HG02973 (cell line): ENCODE data around the gene FBLN1.
"Not testable (repeated sequence)": the region's sequence is repeated elsewhere in the genome, so short reads cannot be mapped to it uniquely, and the experiment has no call there.

ENCODE experiments used
- ATAC-seq: cut with Tn5 transposase; IDR thresholded peaks from one replicate; pipeline ENCODE4 v1.9.1; 2021; ENCODE audit warnings: moderate library complexity; ENCODE audit not compliant: unreplicated experiment

FBLN1 gene

DNA sequence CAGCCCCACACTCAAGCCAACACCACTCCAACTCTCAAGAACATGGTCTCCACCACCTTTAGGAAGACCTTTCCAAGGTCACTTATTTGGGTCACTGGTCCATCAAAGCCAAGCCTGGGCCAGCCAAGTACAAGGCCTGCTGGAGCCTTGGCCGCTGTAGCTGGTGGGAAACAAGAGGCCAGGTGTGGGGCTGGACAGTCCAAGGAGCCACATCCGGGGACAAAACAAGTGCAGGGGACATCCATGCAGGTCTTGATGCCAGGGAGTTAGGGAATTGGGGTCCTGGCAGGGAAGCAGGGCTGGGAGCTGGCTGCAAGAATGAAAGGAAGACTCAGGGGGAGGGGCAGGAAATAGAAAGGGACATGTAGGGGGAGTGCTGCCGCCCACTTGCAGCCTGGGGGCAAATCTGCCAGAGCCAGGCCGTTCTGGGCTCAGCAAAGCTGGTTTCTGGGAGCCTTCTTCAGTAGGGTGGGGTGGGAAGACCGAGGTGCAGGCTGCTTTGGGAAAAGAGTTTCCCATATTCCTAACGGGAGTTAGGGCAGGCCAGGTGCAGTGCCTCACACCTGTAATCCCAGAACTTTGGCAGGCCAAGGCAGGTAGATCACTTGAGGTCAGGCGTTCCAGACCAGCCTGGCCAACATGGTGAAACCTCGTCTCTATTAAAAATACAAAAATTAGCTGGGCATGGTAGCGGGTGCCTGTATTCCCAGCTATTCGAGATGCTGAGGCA is 99.5 kb downstream of the FBLN1 start:
- no peak for ATAC-seq

DNA sequence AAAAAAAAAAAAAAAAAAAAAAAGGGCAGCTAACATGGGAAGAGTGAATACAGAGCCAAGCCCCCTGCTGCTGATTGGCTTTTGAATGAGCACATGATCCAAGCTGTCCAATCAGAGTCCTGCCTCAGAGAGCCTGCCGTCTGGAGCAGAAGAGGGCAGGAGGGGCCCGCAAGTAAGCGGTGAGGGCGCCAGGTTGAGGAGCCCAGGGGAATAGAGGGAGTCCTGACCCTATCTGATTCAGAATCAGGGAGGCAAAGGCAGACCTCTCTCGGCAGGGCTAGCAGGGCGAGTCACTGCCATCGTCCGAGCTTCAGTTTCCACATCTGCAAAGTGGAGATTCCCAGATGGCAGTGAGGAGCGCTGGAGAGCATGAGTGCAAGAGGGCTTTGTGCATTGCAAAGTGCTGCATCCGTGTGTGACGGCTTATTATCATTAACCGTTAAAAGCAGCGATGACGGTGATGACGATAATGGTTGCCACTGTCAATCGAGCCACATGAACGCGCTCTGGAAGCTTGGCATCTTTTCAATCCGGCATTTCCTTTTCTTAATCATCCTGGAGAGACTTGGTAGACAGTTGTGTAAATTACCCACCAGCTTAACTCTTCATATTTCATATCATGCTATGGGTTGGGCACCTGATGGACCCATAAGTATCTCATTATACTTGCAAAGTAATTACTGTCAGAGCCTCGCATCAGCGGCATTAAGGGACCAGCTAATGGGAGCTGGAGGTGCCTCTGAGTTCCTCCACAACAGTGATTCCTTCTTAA is 100.3 kb downstream of the FBLN1 start:
- ATAC-seq: no peak

DNA sequence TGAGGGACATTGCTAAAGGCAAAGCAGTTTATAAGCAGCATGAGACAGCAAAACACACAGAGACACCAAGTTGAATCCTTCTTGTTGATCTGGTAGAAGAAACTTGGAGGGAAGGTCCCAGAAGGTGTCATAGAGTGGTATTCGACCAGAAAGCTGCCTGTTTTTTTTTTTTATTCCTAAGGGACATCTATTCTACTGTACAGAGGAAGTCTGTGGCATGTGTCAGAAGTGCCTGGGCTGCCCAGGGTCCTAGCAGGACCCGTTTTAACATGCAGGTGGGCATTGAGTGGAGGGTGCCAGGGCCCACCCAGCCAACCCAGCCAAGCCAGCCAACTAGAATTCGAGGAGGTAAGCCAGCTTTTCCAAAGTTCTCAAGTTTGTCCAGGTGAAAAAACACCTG is 100.9 kb downstream of the FBLN1 start:
- ATAC-seq: no peak

DNA sequence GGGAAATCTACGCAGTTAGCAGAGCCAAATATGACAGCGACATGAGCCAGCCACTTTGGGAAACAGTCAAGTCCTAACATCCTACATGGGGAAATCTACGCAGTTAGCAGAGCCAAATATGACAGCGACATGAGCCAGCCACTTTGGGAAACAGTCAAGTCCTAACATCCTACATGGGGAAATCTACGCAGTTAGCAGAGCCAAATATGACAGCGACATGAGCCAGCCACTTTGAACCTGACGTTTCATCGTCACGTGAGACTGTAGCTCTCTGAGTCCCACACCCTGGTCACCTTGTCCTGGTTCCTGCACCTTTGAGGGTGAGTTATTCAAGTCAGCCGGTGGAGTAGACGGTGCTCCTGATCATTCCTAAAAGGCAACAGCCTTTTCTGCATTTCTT is 105.4 kb downstream of the FBLN1 start:
- ATAC-seq: not testable (repeated sequence)

DNA sequence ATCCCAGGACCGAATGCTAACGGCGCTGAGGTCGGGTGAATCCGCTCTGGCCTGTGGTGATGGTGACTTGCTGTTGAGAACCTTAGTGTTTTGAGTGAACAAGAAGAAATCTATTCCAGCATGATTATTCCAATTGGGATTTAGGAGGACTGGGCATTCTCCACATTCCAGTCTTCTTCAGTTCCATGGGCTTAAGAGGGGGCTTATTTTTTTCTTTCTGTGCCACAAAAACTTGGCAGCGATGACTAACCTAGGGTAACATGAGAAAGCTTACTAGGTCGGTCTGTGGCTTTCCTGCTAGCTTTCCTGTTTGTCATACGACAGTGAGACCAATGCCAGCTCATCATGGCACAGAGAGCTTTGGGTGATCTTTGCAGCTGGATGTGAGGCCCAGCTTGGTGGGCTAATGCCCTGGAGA is 106.1 kb downstream of the FBLN1 start:
- no peak for ATAC-seq

DNA sequence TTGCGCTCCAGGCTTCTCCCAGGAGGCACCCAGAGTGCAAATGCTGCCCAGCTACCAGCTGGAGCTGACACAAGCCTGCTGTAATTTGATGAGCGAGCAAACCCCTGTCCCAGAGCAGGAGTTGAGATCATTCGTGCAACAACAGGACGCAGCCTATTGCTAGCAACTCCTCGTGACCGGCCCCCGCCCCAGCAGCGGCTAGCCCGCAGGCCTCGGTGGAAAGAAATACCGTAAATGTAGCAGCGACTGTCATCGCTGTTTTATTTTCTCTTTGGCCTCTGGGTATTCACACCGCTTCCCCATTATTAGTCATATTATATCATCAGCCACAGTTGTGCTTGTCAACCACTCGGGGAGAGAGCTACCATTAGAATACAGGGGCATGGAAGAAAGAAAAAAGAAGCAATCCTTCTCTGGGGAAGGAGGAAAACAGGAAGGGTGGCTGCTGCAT is 109.8 kb downstream of the FBLN1 start:
- ATAC-seq: no peak

DNA sequence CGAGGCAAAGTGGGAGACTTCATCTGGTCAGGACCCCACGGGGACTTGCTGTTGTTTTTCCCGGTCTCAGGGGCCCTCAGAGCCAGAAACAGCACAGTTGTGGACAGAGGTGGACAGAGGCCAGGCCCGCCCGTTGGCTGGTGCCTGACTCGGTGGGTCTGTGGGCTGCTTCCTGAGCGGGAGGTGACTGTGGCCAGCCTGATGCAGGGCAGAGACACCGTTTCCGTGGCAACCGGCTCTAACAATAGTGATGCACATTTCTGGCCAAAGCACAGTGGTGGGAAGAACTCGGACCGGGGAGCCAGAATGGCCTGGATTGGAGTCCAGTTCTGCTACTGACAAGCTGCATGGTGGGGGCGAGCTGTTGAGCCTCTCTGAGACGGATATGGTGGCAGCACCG is 110.3 kb downstream of the FBLN1 start:
- no peak for ATAC-seq

DNA sequence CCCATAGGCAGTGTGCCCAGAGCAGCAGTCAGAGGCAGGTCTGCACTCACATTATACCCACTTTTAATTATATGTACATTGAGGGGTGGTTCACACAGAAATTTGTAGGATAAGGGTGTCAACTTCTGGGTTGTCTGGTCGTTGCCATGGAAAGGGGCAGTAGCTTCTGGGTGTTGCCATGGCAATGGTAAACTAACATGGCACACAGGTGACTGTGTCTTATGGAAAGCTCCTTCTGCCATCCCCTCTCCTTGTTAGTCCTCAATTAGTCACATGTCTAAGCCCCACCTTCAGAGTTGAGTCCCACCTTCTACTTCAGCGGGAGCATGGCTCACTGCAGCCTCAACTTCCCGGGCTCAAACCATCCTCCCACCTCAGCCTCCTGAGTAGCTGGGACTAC is 112.7 kb downstream of the FBLN1 start:
- no peak for ATAC-seq

DNA sequence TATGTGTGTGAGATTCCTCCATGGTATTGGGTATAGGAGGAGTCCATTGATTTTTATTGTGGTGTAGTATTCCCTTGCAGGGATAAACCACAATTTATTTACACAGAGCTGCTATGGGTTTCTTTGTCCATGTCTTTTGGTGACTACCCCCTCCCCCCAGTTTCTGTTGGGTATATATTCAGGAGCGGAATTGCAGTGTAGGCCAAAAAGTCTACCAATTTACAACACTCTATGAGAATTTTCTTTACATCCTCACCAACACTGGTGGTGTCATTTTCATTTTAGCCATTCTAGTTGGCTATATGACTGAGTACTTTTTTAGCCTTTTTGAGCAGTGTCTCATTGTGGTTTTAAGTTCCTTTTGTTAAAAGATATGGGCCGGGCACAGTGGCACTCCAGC is 113.7 kb downstream of the FBLN1 start:
- ATAC-seq: no peak

DNA sequence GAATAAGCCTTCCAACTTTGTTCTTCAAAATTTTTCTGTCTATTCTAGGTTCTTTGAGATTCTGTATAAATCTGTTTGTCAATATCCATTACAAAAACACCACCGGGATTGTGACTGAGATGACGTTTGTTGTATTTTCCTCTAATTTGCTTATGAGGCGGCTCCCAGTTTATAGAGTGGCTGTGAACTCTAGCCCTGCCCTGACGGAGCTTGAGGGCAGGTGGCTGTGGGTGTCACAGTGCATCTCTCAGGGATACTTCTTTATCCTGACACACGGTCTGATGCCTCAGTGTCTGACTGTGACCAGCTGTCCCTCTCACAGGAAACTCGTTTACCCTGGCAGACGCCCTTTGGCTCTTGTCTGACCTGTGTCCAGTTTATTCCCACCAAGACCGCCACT is 115.3 kb downstream of the FBLN1 start:
- no peak for ATAC-seq

DNA sequence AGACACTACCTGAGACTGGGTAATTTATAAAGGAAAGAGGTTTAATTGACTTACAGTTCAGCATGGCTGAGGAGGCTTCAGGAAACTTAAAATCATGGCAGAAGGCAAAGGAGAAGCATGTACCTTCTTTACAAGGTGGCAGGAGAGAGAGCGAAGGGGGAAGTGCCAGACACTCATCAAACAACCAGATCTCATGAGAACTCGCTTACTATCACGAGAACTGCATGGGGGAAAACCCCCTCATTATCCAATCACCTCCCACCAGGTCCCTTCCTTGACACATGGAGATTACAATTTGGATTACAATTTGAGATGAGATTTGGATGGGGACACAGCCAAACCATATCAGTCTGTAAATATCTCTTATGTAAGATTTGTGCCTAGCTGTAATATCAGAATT is 118.0 kb downstream of the FBLN1 start:
- ATAC-seq: no peak

DNA sequence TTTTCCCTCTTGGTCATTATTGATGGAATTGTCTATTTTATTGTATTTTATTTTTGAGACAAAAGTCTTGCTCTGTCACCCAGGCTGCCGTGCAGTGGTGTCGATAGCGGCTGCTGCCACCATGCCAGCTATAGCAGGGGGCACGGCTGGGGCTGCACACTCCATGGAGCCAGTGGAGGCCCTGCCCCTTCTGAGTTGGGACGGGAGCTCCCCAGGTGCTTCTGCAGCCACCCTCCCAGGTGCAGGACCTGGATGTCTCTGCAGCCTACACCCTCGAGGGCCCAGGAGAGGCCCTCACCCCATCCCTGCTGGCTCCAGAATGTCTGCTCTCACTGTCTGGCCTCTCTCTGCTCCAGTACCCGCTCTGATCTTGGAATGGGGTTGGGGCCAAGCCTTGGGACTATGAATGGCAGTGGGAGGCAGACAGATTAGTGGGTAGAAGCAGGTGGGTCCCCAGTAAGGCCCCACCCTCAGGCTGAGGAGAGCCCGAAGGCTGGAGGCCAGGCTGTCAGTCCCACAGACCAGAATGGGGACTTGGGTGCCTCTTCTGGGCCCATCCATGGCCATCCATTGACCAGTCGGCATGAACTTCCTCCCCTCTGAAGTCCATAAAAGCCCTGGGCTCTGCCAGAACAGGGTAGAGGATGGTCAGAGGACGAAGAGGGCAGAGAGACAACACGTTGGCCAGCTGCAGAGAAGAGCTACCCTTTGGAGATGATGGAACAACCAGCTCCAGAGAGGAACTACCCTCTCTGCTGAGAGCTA is 119.3 kb downstream of the FBLN1 start:
- no peak for ATAC-seq

DNA sequence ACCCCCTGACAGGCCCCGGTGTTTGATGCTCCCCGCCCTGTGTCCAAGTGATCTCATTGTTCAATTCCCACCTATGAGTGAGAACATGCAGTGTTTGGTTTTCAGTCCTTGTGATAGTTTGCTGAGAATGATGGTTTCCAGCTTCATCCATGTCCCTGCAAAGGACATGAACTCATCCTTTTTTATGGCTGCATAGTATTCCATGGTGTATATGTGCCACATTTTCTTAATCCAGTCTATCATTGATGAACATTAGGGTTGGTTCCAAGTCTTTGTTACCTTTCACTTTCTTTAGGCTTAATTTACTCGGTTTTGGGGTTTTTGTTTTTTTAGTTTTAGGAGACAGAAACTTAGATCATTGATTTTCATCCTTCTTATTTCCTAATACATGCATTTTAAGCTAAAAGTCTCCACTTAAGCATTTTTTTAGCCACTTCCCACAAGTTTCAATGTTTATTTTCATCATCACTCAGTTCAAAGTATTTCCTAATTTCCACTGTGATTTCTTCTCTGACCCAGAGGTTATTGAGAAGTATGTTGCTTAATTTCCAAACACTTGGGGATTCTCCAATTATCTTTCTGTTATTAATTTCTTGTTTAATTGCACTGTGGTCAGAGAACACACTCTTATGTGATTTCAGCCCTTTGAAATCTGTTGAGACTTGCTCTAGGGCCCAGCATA is 120.9 kb downstream of the FBLN1 start:
- ATAC-seq: not testable (repeated sequence)

DNA sequence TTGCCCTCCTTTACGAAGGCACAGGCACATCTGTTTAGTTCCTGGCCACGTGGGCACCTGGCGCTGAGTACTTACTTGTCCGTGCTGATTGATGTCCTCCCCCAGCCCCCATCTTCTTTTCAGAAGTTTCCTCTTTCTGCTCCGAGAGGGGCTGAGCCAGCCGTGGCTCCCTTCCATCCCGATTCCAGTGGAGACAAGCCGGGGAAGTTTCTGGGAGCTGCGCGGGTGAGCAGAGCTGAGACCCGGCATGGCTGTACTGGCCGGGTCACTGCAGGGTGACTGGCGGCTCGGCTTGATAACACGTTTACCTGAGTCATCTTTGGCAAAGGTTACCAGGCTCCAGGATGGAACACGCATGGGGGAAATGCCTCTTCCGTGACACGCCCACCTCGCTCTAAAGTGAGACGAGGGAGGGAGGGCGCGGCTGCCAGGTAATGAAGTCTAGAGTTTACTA is 123.5 kb downstream of the FBLN1 start:
- ATAC-seq: no peak

DNA sequence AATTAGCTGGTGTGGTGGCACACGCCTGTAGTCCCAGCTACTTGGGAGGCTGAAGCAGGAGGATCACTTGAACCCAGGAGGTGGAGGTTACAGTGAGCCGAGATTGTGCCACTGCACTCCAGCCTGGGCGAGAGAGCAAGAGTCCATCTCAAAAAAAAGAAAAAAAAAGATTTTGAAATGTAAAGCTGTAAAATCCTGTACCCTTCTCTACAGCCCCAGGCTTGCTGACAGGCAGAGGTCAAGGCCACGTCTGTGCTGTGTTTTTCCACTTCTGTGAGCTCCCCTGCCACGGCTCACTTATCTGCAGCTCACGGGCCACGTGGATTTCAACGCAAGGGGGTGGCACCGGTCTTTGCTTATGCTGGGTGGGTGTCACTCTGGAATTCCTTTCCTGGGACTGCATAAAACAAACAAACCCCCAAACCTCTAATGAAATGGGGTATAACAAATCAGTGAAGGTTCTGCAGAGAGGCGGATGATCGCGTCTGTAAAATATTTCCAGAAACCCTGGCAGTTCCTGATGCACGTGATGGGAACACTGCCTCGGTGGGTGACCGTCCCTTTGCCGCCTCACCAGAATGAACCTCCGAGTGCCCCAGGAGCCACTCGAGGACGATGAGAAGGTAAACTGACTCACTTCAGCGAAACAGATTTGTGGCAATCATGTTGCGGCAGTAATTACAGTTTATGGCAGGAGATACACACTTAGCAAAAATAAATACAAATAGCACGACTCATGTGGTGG is 125.0 kb downstream of the FBLN1 start:
- no peak for ATAC-seq

DNA sequence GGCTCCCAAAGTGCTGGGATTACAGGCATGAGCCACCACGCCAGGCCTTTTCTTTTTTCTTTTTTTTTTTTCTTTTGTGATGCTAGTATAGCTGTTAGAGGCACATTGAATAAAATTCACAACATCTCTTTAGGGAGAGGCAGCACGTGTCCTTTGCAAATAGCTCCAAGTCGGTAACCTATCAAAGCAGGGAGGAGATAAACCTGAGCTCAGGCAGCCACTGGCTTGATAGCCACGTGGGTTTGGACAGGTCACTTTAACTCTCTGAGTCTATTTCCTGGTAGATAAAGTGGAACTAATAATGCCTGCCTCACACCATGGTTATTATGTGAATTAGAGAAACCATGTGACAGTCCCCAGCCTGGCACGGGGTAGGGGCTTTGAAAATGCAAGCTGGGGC is 125.8 kb downstream of the FBLN1 start:
- no peak for ATAC-seq

DNA sequence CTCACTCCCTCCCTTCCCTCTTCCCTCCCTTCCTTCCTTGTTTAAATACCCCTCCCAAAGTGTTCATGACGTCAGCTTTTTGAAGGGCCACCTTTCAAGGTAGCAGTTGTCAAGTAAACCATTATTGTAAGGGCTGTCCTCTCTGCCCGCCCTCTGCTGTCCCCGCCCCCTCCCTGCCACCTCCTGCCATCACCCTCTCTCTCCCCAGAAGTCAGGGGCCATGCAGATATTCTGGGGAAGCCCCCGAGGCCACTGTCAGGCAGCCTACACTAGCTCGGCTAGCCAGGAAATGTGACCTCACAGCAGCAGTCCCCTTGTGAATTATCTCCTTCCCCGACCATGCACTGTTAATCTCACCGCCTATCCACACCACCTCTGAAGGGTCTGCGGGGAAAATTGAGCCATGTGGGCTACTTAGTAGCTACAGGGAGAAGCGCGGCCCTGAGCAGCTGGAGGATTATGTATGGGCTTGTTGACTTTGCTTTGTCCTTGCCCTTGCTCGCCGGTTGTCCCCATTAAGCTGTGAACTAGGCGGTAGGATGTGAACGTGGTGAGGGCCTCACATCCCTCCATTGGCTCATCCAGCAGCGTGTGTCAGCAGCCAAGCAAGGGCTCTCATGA is 126.9 kb downstream of the FBLN1 start:
- ATAC-seq: no peak

DNA sequence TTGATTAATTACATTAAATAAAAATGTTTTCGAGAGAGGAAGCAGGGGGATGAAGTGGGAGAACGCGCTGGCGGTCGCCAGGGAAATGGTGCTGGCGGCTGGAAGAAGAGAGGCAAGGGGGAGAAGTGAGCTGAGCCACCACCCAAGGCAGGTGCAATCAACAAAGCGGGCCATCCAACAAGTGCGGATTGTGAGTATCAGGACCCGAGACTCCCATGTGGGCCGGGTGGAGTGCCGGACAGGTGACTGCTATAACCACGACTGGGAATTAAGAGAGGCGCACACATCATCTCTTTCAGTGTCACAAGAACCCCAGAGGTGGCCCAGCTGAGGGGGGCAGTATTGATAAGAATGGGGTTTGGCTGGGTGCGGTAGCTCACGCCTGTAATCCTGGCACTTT is 127.8 kb downstream of the FBLN1 start:
- ATAC-seq: no peak

DNA sequence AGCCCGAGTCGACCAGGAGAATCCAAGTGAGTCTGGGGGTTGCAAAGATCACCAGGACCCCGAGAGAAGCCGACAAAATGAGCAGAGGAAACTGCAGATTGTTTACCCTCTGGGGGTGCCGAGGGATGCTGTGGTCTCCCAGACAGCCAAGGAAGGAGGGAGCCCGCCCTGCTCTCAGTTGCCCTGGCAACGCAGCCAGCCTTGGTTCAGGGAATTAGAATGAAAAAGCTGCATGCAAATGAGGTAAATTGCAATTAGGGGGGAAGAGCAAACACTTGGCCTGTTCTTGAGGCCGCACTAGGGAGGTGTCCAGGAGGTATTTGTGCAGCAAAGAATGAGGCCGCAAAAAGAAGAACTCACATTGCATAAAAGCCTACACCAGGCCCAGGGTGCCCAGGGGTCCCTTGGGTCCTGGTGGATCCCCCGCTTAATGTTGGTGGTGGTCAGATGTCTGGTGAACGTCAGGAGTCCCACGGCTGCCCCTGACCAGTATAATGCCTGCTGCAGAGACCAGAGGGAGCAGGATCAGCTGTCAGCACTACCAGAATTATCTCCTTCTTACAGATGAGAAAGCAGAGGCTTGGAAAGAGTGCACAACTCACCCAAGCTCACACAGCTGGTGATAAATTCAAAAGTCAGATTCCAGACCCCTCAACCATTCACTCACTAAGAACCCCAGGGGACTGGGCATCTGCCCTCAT is 128.6 kb downstream of the FBLN1 start:
- ATAC-seq: no peak
